GM19023 (cell line): ENCODE data around the gene USP9Y.

ENCODE experiments used
- ATAC-seq: cut with Tn5 transposase; IDR thresholded peaks from one replicate; pipeline ENCODE4 v1.9.1; 2021; ENCODE audit warnings: mild to moderate bottlenecking, moderate library complexity; ENCODE audit not compliant: unreplicated experiment

Gene USP9Y

DNA sequence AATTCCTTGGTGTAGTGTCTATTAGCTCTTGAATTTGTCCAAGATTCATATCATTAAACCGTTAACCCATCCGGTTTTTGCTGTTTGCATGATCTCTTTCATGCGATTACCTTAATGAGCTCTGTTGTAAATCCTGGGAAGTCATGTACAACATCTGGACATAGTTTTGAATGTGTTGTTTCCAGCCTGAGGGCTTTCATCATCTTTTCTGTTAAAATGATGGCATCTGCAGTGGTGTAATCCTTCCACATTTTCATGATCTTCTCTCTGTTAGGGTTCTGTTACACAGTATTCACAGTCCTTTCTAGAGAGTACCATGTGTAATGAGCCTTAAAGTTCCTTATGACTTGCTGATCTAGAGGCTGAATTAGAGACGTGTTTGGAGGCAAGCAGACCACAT lies 64.9 kb downstream of the USP9Y start:
- no peak for ATAC-seq

DNA sequence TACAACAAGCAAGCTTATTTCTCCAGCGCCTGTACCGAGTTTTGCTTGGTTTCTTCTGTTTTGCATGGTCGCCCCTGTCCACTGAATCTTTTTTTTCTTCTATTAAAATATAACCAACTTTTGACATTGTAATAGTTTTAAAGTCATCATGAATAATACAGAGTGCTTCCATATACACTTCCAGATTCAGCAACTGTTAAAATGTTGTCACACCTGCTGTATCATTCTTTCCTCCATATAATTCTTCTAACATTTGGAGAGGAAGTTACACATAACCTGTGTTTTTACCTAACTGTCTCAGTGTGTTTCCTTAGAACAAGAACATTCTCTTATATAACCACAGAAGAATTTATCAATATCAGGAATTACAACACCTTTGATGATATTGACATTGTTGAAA lies 83.5 kb downstream of the USP9Y start:
- ATAC-seq, result no peak

DNA sequence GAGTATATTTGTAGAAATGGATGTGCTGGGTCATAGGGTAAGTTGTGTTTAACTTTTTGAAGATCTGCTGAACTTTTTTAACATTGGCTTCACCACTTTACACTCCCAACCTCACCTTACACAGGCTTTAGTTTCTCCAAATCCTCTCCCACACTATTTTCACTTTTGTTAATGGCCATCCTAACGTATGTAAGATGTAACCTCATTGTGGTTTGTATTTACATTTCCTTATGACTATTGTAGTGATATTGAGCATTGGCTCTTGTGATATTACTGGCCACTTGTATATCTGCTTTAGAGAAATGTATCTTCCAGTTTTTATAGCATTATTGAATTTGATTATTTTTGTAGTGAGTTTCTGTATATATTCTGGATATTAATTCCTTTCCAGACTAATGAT lies 93.0 kb downstream of the USP9Y start:
- ATAC-seq, result no peak

DNA sequence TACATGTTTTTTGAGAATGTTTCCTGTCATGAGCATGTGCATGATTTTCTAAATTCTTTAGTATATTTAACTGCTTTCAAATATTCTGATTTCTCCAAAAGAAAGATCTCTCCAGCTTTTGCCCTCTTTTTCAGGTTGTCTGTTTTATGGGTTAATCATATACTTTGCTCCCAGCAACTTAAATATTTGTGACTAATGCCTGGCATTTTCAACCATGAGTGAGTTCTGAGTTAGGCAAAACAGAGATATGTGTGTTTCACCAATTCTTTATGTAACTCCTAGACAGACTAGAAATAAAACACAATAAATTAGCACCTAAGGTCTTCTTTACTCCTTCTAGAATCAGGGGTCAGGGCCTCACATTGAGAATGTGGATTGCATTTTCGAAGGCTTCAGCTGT lies 107.0 kb downstream of the USP9Y start:
- ATAC-seq, result no peak

DNA sequence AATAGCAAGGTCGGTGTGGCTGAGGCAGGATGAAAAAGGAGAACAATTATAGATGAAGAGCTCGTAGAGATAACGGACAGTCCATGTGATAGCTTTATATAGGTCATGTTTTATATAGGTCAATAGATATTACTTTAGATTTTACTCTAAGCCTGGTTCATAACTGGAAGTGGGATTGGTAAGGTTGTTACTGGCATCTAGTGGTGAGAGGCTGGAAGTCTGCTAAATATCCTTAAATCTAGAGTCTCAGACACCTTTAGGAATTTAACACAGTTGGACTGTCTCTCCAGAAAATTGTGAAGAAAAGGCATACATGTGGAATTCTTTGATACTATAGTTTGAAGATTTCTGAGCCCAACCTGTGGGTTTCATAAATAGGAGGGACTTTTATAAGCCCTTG lies 108.0 kb downstream of the USP9Y start:
- no peak for ATAC-seq

DNA sequence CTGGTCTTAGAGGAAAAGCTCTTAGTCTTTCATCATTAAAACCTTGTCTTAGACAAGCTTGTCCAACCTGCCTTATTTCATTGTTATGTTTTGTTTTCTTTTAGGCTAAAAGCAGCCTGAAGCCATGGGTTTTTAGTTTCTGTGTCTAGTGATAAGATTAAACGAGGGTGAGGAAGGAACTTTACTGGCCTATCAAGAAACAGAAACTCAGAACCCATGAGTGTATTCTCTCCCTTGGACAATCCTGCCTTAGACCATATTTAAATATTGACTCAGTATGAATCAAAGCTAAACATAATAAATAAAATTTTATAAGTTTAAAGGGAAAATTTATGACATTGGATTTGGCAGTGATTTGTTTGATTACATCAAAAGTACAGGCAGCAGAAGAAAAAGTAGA lies 122.4 kb downstream of the USP9Y start:
- ATAC-seq, result no peak

DNA sequence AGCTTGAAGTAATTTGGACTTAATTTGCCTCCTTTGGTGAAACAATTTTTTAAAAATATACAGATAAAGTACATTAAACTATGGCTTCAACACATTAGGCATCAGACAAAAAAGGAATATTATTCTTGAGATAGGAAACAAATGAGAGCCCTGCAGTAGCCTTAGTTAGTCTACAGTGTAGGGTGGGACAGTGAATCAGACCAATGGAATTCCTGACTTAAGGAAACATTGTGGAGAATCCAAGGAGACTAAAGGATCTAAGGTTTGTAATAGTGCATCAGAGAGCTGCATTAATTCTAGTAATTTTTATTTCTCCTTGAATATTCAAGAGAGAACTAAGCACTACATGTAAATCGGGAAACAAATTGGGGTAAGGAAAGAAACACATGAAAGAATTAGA lies 125.8 kb downstream of the USP9Y start:
- ATAC-seq, result no peak

DNA sequence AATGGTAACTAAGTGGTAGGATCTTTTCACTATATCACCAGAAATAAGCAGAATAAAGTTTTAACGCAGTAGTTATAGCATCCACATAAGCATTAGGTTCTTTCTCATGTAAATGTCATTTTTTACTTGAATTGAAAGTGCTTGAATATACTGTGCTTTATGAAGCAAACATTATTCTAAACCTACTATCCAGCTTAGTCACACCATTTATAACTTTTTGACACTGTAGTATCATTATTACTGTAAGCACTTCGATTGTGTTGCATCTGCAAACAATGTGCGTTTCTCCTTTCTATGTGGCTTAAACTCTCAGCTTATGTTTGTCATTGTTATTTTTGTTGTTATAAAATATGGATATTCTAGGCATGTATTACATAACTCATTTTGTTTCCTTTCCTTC lies 132.3 kb downstream of the USP9Y start:
- ATAC-seq, result no peak

DNA sequence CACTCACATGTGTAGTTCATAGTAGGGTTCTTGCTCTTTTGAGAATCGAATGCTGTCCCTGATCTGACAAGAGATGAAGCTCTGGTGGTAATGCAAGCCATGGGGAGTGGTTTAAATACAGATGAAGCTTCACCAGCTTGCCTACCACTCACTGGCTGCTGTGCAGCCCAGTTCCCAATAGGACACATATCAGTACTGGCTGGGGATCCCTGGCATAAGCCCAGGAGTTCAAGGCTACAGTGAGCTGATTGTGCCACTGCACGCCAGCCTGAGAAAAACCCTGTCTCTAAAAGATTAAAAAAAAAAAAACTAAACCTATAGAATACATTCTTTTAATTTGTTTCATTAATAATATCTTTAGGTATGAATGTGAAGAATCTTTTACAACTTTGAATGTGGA lies 136.5 kb downstream of the USP9Y start:
- ATAC-seq, result no peak

DNA sequence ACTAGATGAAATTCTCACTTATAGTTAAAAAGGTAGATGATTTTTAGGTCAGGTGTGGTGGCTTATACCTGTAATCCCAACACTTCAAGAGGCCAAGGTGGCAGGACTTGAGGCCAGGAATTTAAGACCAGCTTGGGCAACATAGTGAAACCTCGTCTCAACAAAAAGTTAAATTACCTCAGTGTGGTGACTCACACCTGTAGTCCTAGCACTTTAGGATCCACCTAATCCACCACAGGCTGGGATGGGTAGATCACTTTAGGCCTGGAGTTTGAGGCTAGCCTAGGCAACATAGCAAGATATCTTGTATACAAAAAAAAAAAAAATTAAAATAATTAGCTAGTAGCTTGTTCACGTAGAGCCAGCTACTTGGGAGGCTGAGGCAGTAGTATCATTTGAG lies 140.3 kb downstream of the USP9Y start:
- no peak for ATAC-seq

DNA sequence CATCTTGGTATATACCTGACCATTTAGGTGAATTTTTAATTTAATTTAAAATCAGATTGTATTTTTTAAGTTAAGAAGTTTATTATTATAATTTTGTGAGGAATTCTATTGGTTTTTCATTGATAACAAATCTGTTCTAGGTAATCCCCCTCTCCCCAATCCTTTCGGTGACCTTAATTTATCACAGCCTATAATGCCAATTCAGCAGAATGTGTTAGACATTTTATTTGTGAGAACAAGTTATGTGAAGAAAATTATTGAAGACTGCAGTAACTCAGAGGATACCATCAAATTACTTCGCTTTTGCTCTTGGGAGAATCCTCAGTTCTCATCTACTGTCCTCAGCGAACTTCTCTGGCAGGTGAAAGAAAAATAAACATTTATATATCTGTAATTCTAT lies 145.8 kb downstream of the USP9Y start:
- ATAC-seq, result no peak

DNA sequence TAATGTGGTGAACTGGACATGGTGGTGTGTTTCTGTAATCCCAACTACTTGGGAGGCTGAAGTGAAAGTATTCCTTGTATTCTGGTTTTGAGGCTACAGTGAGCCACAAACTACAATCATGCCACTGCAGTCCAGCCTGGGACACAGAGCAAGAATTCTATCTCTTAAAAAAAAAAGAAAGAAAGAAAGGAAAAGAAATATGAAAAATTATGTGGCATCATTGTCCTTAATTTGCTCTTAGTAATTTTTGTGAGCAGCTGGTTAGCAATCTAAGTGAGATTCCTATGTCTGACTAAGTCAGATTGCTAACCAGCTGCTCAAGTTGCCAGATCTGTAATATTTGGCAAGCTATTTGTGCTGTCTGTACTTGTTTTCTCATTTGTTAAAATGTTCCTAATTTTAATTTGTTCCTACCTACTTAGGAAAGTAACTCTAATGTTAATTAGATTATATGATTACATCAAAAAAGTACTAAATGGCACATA lies 154.8 kb downstream of the USP9Y start:
- ATAC-seq, result no peak

DNA sequence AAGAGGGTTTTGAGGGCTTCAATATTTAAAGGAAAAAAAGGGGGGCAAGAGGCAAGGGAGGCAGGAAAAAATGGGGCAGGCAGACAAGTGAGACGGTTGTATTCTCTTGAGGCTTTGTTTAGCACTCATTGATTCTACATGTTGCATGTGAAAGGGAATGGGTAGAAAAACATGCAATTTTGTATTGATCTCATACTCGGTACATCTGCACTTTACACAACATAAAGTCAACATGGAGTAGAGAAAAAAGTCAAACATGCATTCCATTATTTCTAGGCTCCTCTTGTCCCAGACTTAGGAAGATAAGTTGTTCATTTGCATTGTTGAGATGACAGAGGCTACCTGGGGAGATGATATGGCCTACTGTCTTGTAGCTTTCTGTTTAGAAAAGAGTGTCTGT lies 166.9 kb downstream of the USP9Y start:
- no peak for ATAC-seq

DNA sequence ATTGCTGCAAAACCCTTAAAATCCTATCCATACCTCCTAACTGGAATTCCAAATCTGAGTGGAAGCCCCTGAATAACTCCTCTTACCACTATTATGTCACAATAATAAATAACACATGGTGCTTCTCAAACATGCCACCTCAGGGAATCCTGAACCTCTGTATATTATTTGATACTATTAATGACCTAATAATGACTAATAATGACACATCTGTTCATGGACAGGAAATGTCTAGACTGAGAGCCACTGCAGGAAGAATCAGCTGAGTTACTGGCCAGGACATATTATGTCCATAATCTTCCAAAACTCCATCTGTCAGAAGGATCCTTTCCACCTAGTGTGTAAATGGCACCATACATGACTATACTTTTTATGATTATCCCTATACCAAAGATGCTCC lies 195.9 kb downstream of the USP9Y start:
- ATAC-seq, result no peak

DNA sequence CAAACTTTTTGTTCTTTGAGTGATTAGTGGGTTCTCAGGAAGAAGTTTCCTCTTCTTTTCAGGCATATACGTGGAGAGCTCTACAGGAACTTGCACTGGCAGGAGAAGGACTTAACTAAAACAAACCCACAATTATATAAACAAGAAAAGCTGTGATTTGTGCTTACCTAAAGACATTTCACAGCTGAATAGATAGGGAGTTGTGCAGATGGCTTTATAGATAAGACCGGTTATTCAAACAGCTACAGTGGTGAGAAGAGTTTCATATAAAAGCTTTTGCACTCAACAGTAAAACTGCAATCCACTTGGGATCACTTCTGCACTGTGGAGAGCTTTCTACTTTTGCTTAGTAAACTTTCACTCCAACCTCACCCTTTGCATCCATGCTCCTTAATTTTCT lies 197.6 kb downstream of the USP9Y start:
- no peak for ATAC-seq

DNA sequence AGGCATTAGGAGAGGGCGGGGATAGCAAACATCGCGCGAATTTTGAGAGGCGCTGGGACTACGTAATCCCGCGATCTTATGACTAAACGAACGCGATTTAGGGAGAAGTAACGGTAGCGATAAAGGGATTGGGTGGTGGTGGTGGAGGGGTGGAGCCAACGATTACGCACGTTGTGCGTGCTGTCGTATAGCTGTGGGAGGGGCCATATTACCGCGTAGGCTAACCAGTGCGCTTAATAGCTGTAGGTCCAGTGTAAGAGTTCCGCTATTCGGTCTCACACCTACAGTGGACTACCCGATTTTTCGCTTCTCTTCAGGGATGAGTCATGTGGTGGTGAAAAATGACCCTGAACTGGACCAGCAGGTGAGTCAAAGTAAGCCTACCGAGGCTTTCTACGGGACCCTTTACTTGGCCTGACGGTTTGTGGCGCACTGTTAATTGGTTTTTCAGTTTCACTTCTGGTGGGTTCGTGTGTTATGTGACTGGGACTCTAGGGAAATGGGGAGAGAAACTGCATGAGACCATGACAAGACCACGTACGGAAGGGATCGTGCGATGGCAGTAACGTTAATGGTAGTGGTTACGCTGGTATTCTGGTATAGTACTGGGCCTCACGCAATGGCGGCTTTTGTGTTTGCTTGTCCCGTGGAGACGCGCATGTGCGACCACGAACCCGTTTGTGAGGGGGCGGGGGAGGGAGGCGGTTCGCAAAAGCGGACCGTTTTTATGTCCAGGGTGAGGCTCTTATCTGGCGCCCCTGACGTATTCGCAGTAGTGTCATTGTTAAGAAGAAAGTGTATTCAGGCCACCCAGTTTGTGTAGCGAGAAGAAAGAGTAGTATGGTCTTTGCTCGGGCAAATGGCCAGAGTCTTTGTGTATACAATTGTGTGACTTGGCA lies 203.8 kb downstream of the USP9Y start, which contains the start of gene DDX3Y:
TSS of gene DDX3Y (plus strand) at position 251 of the 899 bp plus-strand sequence. CDS start at position 320, 69 bp downstream.
- no peak for ATAC-seq

DNA sequence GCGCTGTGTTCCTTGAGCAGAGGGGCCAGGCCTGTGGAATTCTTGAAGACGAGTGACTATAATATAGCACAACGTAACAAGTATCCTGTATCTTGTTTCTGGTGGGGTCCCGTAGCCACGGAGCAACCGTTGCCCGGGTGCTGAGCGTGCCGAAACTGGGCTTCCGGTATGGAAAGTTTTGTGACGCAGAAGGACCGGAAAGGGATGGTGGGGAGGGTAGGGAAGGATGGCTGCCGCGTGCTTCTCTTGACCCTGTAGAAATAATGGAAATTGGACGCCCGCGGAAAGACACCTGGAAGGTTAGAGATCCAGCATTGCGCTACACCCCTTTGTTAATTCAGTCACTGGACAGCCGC lies 204.5 kb downstream of the USP9Y start:
- ATAC-seq, result no peak

DNA sequence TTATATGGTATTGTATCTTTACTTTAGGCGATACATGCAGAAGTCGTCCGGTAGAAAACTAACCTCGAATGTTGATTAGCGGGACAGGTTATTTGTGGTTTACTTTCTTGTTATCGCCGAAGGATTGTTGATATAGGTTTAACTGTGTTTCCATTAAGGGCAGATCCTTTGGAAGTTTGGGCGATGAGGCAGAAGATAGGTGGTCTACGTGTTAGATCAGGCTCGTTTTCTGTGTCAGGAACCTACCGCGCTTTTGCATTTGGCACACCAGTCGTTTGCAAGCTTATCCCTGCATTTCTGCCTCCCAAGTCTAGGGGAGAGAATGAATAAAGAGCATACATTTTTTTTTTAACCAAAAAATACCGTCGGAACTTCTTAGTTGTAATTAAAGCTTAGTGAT lies 204.9 kb downstream of the USP9Y start:
- ATAC-seq, result no peak
